ENCODE measurements around the gene NME7.
"Not testable (repeated sequence)": the region's sequence is repeated elsewhere in the genome, so short reads cannot be mapped to it uniquely, and the experiment has no call there.

Gene NME7, protein sequence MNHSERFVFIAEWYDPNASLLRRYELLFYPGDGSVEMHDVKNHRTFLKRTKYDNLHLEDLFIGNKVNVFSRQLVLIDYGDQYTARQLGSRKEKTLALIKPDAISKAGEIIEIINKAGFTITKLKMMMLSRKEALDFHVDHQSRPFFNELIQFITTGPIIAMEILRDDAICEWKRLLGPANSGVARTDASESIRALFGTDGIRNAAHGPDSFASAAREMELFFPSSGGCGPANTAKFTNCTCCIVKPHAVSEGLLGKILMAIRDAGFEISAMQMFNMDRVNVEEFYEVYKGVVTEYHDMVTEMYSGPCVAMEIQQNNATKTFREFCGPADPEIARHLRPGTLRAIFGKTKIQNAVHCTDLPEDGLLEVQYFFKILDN

DNA sequence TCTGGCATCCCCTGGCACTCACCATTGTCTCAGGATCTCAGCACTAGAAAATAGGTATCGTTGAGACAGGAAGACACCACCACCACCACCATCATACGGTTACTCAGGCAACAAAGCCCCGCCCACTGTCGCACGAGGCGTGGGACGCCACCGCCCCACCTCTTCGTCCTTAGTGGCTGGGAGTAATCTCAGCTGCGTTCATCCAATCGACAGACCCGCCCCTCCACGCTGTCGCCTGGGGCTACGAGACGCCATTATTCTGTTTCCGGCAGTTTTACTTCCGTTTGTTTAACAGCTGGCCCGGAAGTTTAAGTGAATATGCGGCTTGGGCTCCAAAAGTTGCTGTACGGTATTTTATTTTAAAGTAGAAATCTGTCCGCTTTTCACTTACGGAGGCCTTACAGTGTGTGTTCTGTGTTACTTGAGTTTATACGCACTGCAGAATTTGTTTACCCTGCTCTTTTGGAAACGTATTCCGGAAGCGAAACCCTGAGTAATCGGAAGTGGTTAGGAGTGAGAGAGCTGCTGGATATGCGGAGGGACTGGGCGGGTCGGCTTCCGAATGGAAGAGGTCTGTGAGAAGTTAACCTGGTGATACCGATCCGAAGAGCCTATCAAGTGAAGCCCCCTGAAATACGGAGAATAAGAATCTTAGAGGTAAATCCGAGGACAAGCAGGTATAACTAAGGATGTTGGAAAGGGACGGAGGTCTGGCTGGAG lies at the start of gene NME7, which contains the start of gene BLZF1:
NME7 (minus strand) TSS at position 112 of the 720 bp plus-strand sequence; CDS start at position 25, 87 bp downstream.
BLZF1 (plus strand) TSS at position 510 of the 720 bp plus-strand sequence. CDS start 1,328 bp downstream, outside the sequence.
- in situ Hi-C loops (cut with HindIII; ENCODE audit: low sequenced_read_pairs) = no loop called here

- in situ Hi-C loops (cut with HindIII; ENCODE audit: low sequenced_read_pairs) = no loop called here
These were observed 47.4 kb upstream of the NME7 start for GRCh38 chr1:169414952-169415351.

DNA sequence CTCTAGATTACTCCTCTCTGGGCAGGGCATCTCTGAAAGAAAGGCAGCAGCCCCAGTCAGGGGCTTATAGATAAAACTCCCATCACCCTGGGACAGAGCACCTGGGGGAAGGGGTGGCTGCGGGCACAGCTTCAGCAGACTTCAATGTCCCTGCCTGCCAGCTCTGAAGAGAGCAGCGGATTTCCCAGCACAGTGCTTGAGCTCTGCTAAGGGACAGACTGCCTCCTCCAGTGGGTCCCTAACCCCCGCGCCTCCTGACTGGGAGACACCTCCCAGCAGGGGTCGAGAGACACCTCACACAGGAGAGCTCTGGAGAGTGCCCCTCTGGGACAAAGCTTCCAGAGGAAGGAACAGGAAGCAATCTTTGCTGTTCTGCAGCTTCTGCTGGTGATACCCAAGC lies 40.7 kb upstream of the NME7 start:
- in situ Hi-C loops (cut with HindIII; ENCODE audit: low sequenced_read_pairs) = not testable (repeated sequence)

- in situ Hi-C loops (cut with HindIII; ENCODE audit: low sequenced_read_pairs) = not testable (repeated sequence)
These were observed 35.0 kb upstream of the NME7 start for GRCh38 chr1:169402578-169402977.

DNA sequence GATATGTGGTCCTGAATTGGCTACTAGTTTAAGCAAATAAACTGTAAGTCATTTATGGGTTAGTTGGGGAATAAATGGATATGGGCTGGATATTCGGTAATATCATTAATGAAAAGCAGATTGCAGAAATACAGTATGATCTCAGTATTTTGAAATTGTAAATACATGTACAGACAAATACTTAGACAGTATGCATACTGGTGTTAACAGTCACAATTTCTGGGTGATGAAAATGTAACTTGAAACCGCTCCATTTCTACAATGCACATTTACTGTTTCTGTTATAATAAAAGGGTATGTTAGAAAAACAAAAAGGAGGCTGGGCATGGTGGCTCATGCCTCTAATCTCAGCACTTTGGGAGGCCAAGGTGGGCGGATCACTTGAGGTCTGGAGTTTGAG lies 28.4 kb upstream of the NME7 start:
- in situ Hi-C loops (cut with HindIII; ENCODE audit: low sequenced_read_pairs) = no loop called here

GRCh38 chr1:169392406-169392805 lies 24.8 kb upstream of the NME7 start:
- in situ Hi-C loops (cut with HindIII; ENCODE audit: low sequenced_read_pairs) = no loop called here

DNA sequence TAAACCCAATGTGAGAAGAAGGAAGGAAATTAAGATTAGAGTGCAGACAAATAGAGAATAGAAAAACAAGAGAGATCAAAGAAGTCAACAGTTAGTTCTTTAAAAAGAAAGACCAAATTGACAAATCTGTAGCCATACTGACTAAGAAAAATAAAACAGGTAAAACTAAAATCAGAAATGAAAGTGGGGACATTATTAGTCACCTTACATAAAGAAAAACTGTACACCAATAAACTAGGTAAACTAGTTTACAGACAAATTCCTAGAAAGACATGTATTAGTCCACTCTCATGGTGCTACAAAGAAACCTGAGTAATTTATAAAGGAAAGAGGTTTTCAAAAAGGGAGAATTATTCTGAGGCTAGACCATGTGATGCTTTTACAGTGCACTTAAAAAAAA lies 22.7 kb upstream of the NME7 start:
- in situ Hi-C loops (cut with HindIII; ENCODE audit: low sequenced_read_pairs) = no loop called here

GRCh38 chr1:169387399-169387798 lies 19.8 kb upstream of the NME7 start:
- in situ Hi-C loops (cut with HindIII; ENCODE audit: low sequenced_read_pairs) = no loop called here

- in situ Hi-C loops (cut with HindIII; ENCODE audit: low sequenced_read_pairs) = no loop called here
These were observed 15.9 kb upstream of the NME7 start for GRCh38 chr1:169383449-169383848.

- in situ Hi-C loops (cut with HindIII; ENCODE audit: low sequenced_read_pairs) = no loop called here
These were observed 13.6 kb upstream of the NME7 start for GRCh38 chr1:169381162-169381561.

DNA sequence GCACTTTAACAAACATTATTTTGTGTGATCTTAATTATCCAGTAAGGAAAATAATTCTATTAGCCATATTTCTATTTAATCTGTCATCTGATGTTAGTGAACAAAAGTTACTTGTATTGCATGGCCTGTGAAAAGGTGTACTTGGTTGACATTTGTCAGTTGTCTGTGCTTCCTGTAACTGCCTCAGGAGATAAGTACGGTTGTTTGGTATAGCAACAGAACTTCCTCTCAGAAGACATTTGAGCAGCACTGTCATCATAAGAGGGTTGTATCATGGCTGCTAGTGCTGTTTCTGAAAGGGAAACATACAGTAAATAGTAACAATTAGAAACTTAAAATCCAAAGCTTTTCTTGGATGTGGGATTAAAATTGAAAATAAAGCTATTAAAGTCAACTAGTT lies 3.8 kb upstream of the NME7 start:
- in situ Hi-C loops (cut with HindIII; ENCODE audit: low sequenced_read_pairs) = no loop called here

GRCh38 chr1:169368406-169368769 lies 791 bp upstream of the NME7 start:
- in situ Hi-C loops (cut with HindIII; ENCODE audit: low sequenced_read_pairs) = no loop called here

GRCh38 chr1:169367096-169367685 lies 406 bp downstream of the NME7 start:
- in situ Hi-C loops (cut with HindIII; ENCODE audit: low sequenced_read_pairs) = no loop called here

DNA sequence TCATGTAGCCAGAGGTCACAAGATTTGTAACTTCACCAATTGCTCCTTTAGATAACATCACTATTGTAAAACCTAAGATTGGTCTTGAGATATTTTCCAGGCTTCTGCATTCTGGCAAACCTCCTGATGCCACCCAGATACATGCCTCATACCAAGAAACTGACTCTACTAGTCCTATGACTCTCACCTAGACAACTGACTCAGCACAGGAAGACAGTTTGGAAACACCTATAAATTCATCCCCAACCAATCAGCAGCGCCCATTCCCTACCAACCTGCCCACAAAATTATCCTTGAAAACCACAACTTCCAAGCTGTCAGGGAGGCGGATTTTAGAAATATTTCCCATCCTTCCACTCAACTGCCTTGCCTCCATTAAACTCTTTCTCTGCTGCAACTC lies 2.6 kb downstream of the NME7 start:
- in situ Hi-C loops (cut with HindIII; ENCODE audit: low sequenced_read_pairs) = no loop called here

- in situ Hi-C loops (cut with HindIII; ENCODE audit: low sequenced_read_pairs) = no loop called here
These were observed 4.4 kb downstream of the NME7 start for GRCh38 chr1:169363046-169363730.

DNA sequence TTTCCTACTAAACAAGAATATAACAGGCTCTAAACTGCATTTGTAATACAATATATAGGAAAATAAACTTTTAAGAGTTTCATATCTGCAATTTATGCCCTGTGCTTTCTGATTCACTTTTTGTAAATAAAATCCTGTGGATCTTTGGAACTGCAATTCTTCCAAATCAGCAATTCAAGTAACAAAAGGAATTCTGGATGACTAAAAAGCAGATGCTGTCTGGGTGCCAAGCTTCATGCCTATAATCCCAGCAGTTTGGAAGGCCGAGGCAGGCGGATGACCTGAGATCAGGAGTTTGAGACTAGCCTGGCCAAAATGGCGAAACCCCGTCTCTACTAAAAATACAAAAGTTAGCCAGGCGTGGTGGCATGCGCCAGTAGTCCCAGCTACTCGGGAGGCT lies 6.3 kb downstream of the NME7 start:
- in situ Hi-C loops (cut with HindIII; ENCODE audit: low sequenced_read_pairs) = no loop called here

DNA sequence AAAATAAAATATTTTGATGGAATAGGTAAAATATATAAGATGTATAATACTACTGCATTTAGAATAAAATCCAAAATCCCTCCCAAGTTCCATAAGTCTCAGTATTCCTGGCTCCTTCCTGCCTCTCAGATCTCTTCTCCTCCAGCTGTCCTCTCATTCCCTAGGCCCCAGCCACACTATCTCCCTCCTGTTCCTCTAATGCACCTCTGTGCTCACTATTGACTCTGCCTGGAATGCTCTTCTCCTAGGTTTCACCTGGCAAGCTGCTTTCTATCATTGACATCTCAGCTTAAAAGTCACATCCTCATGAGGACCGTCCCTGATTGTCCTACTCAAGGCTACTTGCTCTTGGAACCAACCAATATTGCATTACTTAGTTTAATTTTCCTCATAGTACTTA lies 7.2 kb downstream of the NME7 start:
- in situ Hi-C loops (cut with HindIII; ENCODE audit: low sequenced_read_pairs) = no loop called here

- in situ Hi-C loops (cut with HindIII; ENCODE audit: low sequenced_read_pairs) = no loop called here
These were observed 19.1 kb downstream of the NME7 start for GRCh38 chr1:169348383-169349036.

DNA sequence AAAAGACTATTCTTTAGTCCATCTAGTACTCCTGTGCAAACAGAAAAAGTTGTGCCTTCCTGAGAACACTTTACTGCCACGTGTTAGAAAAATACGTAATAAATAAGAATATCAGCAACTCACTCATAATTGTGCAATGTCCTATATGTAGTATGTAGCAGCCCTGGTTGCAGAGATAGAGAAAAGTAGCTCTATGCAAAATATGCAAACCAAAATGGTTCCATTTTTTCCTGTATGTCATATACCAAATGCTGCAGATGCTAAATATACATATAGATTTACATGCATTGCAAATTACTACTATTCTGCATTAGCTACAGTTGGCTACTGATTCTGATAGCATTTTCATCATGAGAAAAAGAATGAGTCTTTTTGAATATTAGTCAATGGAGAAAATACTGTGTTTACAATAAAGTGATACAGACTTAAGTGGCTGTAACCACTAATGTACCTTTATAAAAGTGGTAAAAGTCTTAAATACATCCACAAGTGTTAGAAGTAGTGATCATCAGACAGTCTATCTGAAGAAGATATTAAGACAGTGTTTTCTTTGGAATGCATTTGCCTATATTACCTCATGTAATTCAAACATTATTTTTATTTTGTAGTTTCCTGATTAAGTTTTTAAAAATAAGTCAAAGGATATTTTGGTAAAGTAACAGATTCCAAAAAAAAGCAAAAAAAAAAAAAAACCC lies 19.8 kb downstream of the NME7 start:
- in situ Hi-C loops (cut with HindIII; ENCODE audit: low sequenced_read_pairs) = no loop called here

- in situ Hi-C loops (cut with HindIII; ENCODE audit: low sequenced_read_pairs) = no loop called here
These were observed 21.5 kb downstream of the NME7 start for GRCh38 chr1:169346036-169346589.

Measured in endothelial cell of hepatic sinusoid (primary cell).